Ramos (cell line): Measurements from ENCODE around the gene ITPK1.

ENCODE experiments used
- in situ Hi-C: fragments of 300-500 bp; cut with MboI; formaldehyde crosslinking; loops from one replicate; pipeline ENCODE4 v1.14.3; 2022; ENCODE audit warnings: low sequenced_read_pairs; ENCODE audit not compliant: unreplicated experiment

Gene ITPK1

DNA sequence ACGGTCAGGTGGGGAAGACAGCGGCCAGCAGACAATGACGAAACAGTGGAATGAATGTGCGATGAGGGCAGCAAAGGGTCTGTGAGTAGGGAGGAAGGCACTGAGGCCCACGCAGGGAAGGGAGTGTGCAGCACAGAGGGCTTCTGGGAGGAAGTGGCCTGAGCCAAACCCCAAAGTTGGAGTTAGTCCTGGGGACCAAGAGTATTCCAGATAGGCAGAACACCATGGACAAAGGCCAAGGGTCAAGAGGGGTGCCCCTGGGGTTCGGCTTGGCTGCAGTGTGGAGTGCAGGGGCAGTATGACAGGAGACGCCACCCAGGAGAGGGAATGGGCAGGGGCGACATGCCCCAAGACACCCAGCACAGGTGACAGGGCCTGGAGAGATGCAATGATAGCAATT is 134.0 kb downstream of the ITPK1 start:
- in situ Hi-C loops = no loop called here

DNA sequence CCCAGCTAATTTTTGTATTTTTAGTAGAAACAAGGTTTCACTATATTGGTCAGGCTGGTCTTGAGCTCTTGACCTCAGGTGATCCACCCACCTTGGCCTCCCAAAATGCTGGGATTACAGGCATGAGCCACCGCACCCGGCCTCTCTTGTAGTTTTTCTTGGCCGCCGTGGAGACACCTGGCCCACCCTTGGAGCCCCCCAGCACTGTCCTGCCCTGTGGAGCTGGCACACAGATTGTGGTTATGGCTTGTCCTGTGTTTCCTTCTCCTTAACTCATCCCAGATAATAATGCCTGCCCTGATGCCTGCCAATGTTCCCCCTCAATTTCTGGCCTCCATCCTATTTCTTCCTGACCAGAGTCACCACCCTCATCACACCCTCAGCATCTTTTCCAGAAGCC is 134.9 kb downstream of the ITPK1 start:
- in situ Hi-C loops = no loop called here

DNA sequence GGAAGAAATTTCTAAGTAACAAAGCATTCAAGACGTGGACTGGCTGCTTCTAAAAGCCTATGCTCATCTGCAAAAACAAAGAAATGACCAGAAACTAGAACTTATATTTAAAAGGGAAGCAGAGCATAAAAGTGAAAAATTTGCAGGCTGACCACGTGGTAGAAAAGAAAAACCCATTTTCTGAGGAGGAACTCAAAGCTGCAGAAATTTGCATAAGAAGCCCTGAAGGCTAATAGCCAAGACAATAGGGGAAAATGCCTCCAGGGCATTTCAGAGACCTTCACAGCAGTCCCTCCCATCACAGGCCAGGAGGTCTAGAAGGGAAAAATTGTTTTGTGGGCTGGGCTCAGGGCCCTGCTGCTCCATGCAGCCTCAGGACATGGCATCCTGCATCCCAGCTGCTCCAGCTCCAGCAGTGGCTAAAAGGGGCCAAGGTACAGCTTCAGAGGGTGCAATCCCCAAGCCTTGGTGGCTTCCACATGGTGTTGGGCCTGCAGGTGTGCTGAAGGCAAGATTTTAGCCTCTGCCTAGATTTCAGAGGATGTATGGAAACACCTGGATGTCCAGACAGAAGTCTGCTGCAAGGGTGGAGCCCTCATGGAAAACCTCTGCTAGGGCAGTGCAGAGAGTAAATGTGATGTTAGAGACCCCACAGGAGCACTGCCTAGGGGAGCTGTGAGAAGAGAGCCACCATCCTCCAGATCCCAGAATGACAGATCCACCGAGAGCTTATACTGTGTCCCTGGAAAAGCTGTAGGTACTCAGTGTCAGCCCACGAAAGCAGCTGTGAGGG is 137.3 kb downstream of the ITPK1 start:
- in situ Hi-C loops = no loop called here

DNA sequence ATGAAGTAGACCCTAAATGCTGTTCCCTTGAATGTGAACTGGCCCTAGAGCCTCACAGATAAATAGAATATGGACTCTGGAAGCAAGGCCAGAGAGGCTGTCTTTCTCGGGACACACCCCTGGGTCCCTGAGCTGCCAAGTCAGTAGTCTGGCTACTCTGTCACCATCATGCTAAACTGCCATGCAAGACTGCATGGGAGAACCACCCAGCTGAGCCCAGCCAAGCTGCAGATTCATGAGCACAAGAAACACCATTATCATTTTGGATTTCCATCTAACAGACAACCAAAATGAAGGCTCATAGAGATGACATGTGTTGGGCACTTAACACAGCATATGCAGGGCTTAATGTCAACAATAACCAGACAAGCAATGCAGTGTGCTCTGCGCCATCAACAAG is 139.5 kb downstream of the ITPK1 start:
- in situ Hi-C loops = no loop called here

DNA sequence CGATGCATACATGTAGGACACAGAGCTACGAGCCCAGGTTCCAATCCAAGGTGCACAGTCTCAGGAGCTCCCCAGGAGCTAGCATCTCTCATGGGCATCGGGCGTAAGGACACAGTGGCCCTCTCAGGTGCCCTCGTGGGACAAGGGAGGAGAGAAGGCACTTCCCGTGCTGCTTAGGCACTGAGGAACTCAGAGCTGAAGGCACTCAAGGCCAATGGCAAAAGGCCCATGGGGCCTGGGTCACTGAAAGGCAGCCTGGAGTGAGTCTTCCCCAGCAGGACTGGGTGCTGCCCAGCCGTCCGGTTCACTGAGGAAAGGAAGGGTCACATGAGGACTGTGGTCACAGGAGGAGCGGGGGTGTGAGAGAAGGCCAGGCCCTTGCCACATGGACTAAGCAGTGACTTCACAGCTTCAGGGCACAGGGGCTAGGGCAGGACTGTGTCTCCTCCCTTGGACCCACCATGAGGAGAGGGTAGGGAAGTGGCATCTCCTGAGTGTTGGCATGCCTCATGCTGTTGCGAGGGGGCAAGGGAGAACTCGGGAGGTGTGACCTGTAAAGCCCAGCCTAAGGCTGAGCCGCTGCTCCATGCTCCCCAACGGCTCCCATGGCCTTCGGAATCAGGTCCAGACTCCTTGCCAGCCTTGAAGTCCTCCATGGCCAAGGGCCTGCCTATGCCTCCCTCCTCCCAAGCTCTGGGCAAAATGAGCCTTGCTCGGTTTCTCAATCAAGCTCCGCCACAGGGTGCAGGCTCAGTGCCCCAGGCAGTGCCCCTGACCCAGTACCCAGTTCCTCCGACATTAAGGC is 141.0 kb downstream of the ITPK1 start:
- in situ Hi-C loops = no loop called here

DNA sequence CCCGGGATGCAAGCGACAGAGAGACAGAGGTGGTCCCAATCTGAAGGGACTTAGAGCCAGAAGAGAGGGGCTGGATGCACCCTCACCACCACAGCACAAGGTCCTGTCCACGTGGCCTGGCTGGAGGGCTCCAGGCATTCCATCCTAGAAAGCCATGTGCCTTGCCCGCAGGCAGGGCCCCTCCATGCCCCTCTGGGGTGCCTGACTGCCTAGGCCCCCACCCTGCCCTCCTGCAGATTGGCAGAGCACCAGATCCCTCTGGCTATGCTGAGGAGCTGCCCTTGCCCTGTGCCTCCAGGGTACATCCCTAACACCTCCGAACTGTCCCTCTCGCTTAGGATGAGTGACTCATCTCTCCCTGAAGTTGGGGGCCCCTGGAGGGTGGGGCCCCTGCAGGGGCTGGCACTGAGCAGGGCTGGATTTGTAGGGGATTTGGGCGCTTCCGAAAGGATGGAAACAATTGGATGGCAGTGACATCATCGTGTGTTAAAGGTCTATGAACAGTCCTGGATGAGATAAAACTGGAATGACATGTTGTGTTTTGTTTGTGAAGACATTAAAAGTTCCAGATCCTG is 141.8 kb downstream of the ITPK1 start:
- in situ Hi-C loops = no loop called here

DNA sequence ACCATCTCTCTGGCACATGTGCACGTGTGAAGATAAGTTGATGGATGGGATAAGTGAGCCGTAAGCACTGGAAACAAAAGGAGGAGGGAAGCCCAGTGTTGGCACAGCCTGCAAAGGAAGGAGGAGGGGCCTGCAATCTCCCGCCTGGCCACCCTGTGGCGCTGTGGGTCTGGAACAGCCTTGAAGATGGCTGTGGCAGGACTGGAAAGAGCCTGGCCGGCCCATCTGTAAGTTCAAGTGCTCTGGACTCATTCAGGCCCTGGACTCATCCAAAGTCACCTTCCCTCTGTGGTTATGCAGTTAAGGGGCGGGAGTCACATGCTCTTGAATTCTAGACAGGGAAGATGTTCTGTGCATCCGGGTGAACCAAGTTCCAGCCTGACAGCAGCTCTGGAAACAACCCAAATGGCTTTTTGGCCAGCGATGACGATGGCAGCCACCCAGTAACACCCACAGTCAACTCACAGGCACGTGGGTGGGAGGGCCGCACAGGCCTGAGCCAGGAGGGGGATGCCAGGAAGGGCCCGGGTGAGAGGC is 142.4 kb downstream of the ITPK1 start:
- in situ Hi-C loops = no loop called here

DNA sequence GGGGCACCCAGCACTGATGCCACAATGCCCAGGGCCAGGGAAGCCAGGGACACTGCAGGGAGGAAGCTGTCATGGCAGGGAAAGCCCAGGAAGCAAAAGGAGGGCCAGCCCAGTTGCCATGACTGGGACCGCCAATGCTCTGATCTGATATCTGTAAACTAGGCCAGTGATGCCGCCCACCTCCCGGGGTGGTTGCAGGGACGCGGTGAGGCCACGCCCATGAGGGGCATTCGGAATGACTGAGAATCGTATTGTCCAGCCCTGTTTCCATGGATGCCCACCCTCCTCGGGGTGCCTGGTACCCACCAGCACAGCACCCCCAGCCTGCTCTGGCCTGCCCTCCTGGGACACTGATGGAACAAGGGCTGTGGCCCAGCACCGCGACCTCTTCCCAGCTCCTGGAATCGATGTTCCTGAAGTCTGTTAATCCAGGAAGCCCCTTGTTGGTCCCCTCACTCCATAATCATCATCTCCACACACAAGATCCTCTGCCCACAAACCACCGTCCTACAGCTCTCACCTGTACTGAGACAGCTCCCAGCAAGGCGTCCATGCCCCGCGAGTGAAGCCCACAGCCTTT is 144.0 kb downstream of the ITPK1 start:
- in situ Hi-C loops = no loop called here

DNA sequence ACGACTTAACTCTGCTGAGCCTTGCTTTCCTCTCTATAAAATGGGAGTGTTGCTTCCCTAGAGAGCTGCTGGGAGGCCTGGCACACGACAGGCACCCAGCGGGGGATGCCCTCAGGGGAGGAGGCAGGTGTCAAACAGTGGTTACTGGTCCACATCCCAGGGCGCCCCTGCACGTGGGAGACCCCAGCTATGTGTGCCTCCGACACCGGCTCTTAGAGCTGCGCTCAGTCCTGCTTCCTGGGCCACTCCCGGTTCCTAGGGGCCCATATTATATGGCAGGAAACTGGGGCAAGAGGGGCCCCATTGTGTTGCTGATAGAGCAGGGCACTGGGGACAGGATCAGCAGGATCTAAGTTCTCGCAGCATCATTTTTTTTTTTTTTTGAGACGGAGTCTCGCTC is 145.5 kb downstream of the ITPK1 start:
- in situ Hi-C loops = no loop called here

DNA sequence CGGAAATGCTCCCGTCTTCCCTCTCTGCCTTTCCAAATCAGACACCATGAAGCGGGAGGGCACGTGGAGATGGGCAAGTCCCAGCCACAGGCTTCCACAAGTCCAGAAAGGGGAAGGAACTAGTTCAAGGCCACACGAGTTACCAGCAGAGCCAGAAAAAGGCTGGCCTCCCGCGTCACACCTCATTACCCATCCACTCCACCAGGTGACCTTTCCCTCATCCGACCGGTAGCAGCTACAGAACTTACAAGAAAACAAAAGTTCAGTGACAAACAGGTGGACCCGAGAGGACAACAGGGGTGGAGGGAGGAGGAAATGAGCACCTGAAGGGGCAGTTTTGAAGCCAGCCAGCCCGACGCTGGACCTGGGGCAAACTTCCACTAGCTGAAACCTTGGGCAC is 145.9 kb downstream of the ITPK1 start:
- in situ Hi-C loops = no loop called here

DNA sequence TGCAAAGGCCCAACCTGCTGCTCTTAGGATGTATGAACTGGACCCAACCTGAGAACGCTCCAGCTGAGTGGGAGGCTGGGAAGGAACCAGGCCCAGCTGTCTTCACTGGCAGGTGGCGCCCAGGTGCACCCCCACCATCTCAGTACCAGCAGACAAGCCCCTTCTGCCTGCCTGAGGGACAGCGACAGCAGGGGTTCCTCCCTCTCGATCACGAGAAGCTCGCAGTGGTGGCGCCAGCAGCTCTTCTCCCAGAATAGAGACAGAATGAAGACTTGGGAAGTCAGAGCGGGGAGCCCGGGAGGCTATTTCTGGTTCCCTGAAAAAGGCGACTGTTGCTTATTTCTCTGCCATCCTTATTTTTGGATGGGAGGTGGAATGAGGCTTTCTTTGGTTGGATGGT is 146.3 kb downstream of the ITPK1 start:
- in situ Hi-C loops = no loop called here

DNA sequence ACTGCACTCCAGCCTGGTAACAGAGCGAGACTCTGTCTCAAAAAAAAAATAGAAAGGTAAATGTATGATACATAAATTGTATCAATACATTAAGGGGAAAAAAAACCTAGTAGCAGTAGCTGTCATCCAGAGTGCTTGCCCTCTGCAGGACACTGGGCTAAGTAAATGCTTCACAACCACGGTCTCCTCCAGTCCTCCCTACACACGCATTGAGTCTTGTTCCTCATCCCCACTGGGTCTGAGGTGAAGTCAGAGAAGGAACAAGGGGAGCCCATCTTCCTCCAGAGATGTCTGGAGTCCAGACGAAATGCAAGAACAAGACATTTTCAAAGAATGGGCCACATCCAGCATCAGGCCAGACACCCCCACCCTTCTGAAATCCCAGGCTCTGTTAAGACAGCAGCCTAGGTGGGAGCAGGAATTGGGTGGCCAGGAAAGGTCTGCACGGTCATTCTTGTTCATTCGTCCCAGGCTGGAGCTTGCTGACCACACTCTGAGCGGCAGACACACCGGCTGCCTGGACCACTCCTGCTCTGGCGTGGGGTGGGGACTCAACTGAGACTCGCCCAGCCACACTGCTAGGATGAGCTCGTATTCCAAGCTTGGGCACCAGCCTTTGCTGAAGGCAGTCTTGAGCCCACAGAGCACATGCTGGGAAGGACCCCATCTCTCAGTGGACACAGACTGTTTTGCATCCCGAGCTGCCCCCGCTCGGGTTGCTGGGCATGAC is 147.3 kb downstream of the ITPK1 start:
- in situ Hi-C loops = no loop called here

DNA sequence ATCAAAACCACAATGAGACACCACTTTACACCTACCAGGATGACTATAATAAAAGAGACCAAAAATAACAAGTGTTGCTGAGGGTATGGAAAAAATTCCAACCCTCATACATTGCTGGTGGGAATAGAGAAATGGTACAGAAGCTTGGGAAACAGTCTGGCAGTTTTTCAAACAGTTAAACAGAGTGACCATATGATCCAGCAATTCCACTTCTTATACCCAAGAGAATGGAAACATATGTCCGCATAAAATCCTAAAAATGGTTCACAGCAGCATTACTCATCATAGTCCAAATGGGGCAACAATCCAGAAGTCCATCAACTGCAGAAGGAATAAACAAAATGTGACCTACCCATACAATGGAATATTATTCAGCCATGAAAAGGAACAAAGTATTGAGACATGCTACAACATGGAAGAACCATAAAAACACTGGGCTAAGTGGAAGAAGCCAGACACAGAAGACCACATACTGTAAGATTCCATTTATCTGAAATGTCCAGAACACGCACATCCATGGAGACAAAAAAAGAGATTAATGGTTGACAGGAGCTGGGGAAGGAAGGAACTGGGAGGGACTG is 148.3 kb downstream of the ITPK1 start:
- in situ Hi-C loops = no loop called here

DNA sequence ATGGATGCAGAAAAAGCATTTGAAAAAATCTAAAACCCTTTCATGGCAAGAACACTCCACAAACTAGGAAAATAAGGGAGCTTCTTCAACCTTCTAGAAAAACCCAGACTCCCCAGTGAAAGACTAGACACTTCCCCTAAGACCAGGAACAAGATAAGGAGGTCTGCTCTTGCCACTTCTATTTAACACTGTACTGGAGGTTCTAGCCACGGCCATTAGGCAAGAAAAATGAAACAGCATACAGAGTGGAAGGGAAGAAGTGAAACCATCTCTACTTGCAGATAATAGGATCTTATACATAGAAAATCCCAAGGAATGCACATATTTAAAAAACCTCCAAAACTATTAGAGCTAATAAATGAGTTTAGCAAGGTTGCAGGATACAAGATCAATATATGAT is 150.4 kb downstream of the ITPK1 start:
- in situ Hi-C loops = no loop called here

DNA sequence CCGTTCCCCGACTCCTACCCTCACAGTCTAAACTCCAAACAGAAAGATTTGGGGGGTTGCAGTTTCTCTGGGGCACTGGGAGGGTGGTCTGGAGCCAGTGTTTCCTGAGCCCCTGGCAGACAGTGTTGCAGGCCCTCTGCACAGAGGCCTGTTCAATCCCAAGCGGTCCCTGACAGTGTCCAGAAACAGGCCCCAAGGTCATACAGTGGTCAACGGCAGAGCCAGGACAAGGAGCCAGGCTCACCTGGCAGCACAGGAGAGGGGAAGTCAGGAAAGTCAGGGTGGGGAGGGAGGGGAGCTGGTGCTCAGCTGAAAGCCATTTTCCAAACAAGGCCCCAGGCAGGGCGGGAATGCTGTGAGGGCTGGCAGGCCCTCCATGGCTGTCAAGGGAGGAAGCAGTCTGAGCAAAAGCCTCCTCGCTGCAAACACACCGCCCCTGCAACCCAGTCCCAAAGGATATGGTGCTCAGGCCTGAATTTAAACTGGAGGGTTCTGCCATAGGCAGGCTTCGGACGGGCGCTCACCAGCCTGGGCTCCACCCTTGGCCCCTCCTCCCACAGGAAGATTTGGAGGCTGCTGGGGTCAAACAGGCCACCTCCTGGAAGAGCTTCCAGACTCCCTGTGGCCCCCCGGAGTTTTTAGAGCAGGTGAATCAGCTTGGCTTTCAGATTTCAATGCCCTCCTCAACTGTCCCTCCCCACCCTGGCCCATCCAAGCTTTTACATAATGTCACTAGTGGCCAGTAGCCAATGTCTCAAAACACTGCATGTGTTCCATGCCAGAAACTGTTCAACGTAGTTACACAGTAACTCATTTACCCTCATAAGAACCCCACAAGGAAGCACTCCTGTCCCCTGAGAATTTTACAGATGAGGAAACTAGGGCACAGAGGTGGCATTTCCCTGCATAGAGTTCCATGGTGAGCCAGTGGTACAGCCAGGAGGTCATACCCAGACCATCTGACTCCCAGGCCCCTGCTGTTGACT is 151.3 kb downstream of the ITPK1 start:
- in situ Hi-C loops = no loop called here

DNA sequence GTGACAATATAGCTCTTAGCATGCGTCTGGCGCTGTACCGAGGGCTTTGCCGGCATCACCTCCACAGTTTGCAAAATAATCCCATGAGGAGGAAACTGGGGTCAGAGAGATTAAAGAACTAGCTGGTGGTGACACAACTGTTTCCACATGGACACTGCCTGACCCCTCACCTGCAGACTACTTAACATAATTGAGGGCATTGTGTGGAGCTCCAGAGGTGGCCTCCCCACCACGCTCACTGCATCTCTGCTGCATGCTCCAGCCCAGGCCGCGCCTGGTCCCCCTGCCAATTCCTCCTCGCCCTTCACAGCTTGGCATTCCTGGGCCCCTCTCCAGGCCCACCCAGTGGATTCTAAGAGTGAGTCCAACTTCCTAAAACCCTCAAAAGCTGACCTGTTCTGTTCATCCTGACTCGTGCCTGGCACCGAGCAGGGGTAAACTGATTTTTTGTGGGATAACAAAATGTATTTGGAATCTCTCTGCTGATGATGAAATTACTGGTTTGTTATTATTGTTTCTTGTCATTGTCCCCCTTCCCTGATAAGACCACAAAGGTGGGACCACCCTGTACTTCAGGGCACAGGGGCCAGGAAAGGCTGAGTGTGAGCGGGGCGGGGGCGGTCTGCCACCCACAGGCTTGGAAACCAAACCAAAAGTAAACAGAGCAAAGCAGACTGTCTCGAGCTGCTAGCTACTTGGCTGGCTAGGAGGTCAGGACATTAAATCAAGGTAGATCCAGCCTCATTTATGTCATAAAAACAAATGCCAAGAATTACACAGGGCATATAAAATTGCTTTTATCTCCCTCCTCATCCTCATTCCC is 152.2 kb downstream of the ITPK1 start:
- in situ Hi-C loops = no loop called here

DNA sequence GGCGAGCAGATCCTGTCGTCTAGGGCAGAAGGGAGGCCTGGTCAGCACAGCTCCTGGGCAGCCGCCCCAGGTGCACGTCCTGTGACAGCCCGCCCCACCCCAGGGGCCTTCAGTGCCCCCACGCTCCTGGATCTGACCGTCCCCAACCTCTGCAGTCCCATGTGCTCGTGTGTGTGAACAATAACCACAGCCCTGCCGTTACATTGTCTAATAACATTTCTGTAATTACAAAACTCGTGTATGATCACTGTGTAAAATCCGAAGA is 153.0 kb downstream of the ITPK1 start:
- in situ Hi-C loops = no loop called here
